ENCODE data around the gene ARHGAP36. TPM values are rescaled to one million over a fixed set of nuclear protein-coding genes. Genes with fewer than 3 reads are reported as not detected.

ARHGAP36 gene
- total RNA-seq, 4 donors from 2014 or later = not detected

- Histone ChIP-seq H3K27ac (no peak overlapping the region), H3K27me3 (peaks cover 0 to 80% (median 9%) of the 10 kb centered on the region in 4 donors), H3K4me3 (no peak overlapping the region), H3K4me1 (no peaks in the 10 kb centered on the region), H3K36me3 (no peaks in the 10 kb centered on the region), H3K9me3 (no peaks in the 10 kb centered on the region)
- WGBS, 2 donors = 19 to 27% methylated on average over 5 to 22 of the region's 26 CpGs
- TF ChIP-seq CTCF (IDR thresholded peaks at IDR 0.05) = no peak
- no peak for TF ChIP-seq POLR2A (IDR thresholded peaks at IDR 0.05)
- intact Hi-C loops (cut with DNase I) = no loop called here
- no peak for DNase-seq
Measured at GRCh38 chrX:131068945-131069719, 11.0 kb downstream of the ARHGAP36 start.

- Histone ChIP-seq H3K9me3 (no peaks in the 10 kb centered on the region), H3K36me3 (no peaks in the 10 kb centered on the region), H3K4me1 (no peaks in the 10 kb centered on the region), H3K27ac (no peak overlapping the region), H3K27me3 (peaks cover 0 to 70% (median 5%) of the 10 kb centered on the region in 4 donors), H3K4me3 (no peak overlapping the region)
- TF ChIP-seq POLR2A (IDR thresholded peaks at IDR 0.05) (no peak), CTCF (IDR thresholded peaks at IDR 0.05) (no peak)
- intact Hi-C loops (cut with DNase I) = no loop called here
- 6 to 35% methylated on average over 9 to 12 of the region's 39 CpGs for WGBS, 2 donors
- no peak for DNase-seq
Measured at GRCh38 chrX:131072871-131073571, 14.9 kb downstream of the ARHGAP36 start.

- H3K4me3 ChIP-seq = no peak overlapping the region
- H3K9me3 ChIP-seq = no peaks in the 10 kb centered on the region
- no peaks in the 10 kb centered on the region for H3K36me3 ChIP-seq
- no peaks in the 10 kb centered on the region for H3K4me1 ChIP-seq
- H3K27ac ChIP-seq = no peak overlapping the region
- no peak for DNase-seq
- WGBS, 2 donors = 0 to 27% methylated on average over 1 to 4 of the region's 4 CpGs
- TF ChIP-seq CTCF (IDR thresholded peaks at IDR 0.05) (no peak), POLR2A (IDR thresholded peaks at IDR 0.05) (no peak)
- intact Hi-C loops (cut with DNase I) = no loop called here
- peaks cover 0 to 64% (median 5%) of the 10 kb centered on the region in 4 donors for H3K27me3 ChIP-seq
Measured at GRCh38 chrX:131073607-131074006, 15.5 kb downstream of the ARHGAP36 start.

GRCh38 chrX:131081772-131082740 is 23.9 kb downstream of the ARHGAP36 start:
- no peak for TF ChIP-seq POLR2A (IDR thresholded peaks at IDR 0.05)
- TF ChIP-seq CTCF (IDR thresholded peaks at IDR 0.05) = no peak
- Histone ChIP-seq H3K4me1 (no peaks in the 10 kb centered on the region), H3K27ac (no peak overlapping the region), H3K4me3 (no peak overlapping the region), H3K27me3 (peaks cover 0 to 53% (median 2%) of the 10 kb centered on the region in 4 donors), H3K36me3 (no peaks in the 10 kb centered on the region), H3K9me3 (no peaks in the 10 kb centered on the region)
- WGBS, 2 donors = 2 to 46% methylated on average over 47 to 49 of the region's 75 CpGs
- DNase-seq = no peak
- intact Hi-C loops (cut with DNase I) = no loop called here
